Measurements from ENCODE around the gene ZNF655. TPM values are rescaled to one million over a fixed set of nuclear protein-coding genes. Genes with fewer than 3 reads are reported as not detected.

Gene ZNF655
- total RNA-seq, 1 experiment from 2014 or later: 21.1 TPM

GRCh38 chr7:99539213-99539811, 19.1 kb upstream of the ZNF655 start:
- intact Hi-C loops (cut with micrococcal nuclease; ENCODE audit: unreplicated experiment): no loop called here

GRCh38 chr7:99540542-99540941, 17.9 kb upstream of the ZNF655 start:
- Mint-ChIP-seq H3K4me3 (ENCODE audit: unreplicated experiment) (no peak overlapping the region), H3K27me3 (ENCODE audit: insufficient read depth, unreplicated experiment) (no peaks in the 10 kb centered on the region), H3K4me1 (ENCODE audit: low read depth, unreplicated experiment) (no peaks in the 10 kb centered on the region), H3K36me3 (ENCODE audit: insufficient read depth, unreplicated experiment) (peaks cover 6% of the 10 kb centered on the region), H3K27ac (ENCODE audit: unreplicated experiment) (no peak overlapping the region), H3K9me3 (ENCODE audit: unreplicated experiment) (peaks cover 18% of the 10 kb centered on the region)
- ChIA-PET POLR2A (no interaction called here), CTCF (interaction anchor here (0.6 kb wide), 1 partner anchor 15 kb away, joined by 3 read pairs; no protein-coding TSS in a partner anchor)
- no peak for TF ChIP-seq CTCF (IDR thresholded peaks at IDR 0.05; ENCODE audit: insufficient read depth in 1 of 2, low read depth in 1 of 2, low read length in 1 of 2, severe bottlenecking in 1 of 2, unreplicated experiment in 1 of 2)
- no peak overlapping the region for H3K4me3 ChIP-seq (ENCODE audit: low read depth, low read length)
- H3K27me3 ChIP-seq (replicated peaks; ENCODE audit: control insufficient read depth, insufficient read depth, low read length): no peaks in the 10 kb centered on the region
- intact Hi-C loops (cut with micrococcal nuclease; ENCODE audit: unreplicated experiment): no loop called here
- no TSS peak for BruUV-seq (replicated peaks)
- DNase-seq: no peak
- H3K9me3 ChIP-seq: peaks cover 7% of the 10 kb centered on the region
- no peaks in the 10 kb centered on the region for H3K4me1 ChIP-seq
- no peaks in the 10 kb centered on the region for H3K36me3 ChIP-seq (ENCODE audit: control insufficient read depth, insufficient read depth, low read length)

More at GRCh38 chr7:99539213-99539811, 19.1 kb upstream of the ZNF655 start:
- DNase-seq: no peak
- no peak overlapping the region for H3K27ac Mint-ChIP-seq (ENCODE audit: unreplicated experiment)
- Histone ChIP-seq H3K4me3 (ENCODE audit: low read depth, low read length) (no peak overlapping the region), H3K9me3 (peaks cover 7% of the 10 kb centered on the region), H3K36me3 (ENCODE audit: control insufficient read depth, insufficient read depth, low read length) (no peaks in the 10 kb centered on the region), H3K4me1 (no peaks in the 10 kb centered on the region), H3K27me3 (replicated peaks; ENCODE audit: control insufficient read depth, insufficient read depth, low read length) (no peaks in the 10 kb centered on the region)
- BruUV-seq (replicated peaks): no TSS peak
- H3K36me3 Mint-ChIP-seq (ENCODE audit: insufficient read depth, unreplicated experiment): peaks cover 6% of the 10 kb centered on the region
- H3K27me3 Mint-ChIP-seq (ENCODE audit: insufficient read depth, unreplicated experiment): no peaks in the 10 kb centered on the region
- peaks cover 18% of the 10 kb centered on the region for H3K9me3 Mint-ChIP-seq (ENCODE audit: unreplicated experiment)
- CTCF ChIA-PET: no interaction called here
- no peaks in the 10 kb centered on the region for H3K4me1 Mint-ChIP-seq (ENCODE audit: low read depth, unreplicated experiment)
- POLR2A ChIA-PET: no interaction called here
- TF ChIP-seq CTCF (IDR thresholded peaks at IDR 0.05; ENCODE audit: insufficient read depth in 1 of 2, low read depth in 1 of 2, low read length in 1 of 2, severe bottlenecking in 1 of 2, unreplicated experiment in 1 of 2): no peak
- no peak overlapping the region for H3K4me3 Mint-ChIP-seq (ENCODE audit: unreplicated experiment)

- CTCF ChIA-PET: no interaction called here
- H3K27ac Mint-ChIP-seq (ENCODE audit: unreplicated experiment): no peak overlapping the region
These were observed 17.2 kb upstream of the ZNF655 start for GRCh38 chr7:99541212-99541611.

More at GRCh38 chr7:99541212-99541611, 17.2 kb upstream of the ZNF655 start:
- POLR2A ChIA-PET: no interaction called here
- no peak overlapping the region for H3K4me3 Mint-ChIP-seq (ENCODE audit: unreplicated experiment)
- H3K4me1 ChIP-seq: no peaks in the 10 kb centered on the region
- H3K4me3 ChIP-seq (ENCODE audit: low read depth, low read length): no peak overlapping the region
- no peaks in the 10 kb centered on the region for H3K27me3 Mint-ChIP-seq (ENCODE audit: insufficient read depth, unreplicated experiment)
- intact Hi-C loops (cut with micrococcal nuclease; ENCODE audit: unreplicated experiment): no loop called here
- H3K9me3 ChIP-seq: peaks cover 7% of the 10 kb centered on the region
- no peak for TF ChIP-seq CTCF (IDR thresholded peaks at IDR 0.05; ENCODE audit: insufficient read depth in 1 of 2, low read depth in 1 of 2, low read length in 1 of 2, severe bottlenecking in 1 of 2, unreplicated experiment in 1 of 2)
- no peaks in the 10 kb centered on the region for H3K4me1 Mint-ChIP-seq (ENCODE audit: low read depth, unreplicated experiment)
- no peaks in the 10 kb centered on the region for H3K36me3 ChIP-seq (ENCODE audit: control insufficient read depth, insufficient read depth, low read length)
- H3K36me3 Mint-ChIP-seq (ENCODE audit: insufficient read depth, unreplicated experiment): peaks cover 6% of the 10 kb centered on the region
- peaks cover 18% of the 10 kb centered on the region for H3K9me3 Mint-ChIP-seq (ENCODE audit: unreplicated experiment)
- no peaks in the 10 kb centered on the region for H3K27me3 ChIP-seq (replicated peaks; ENCODE audit: control insufficient read depth, insufficient read depth, low read length)
- no peak for DNase-seq
- no TSS peak for BruUV-seq (replicated peaks)

All from Caco-2 (cell line).